Activated gamma-delta T cell treated with Interleukin-2 at 50 U/mL for 16 hours (primary cell): ENCODE data around the gene SOX9.

Experiments used
- DNase-seq: peaks from one replicate; pipeline ENCODE4 v3.0.0-alpha.2; 2020

The SOX9 gene

GRCh38 chr17:72120642-72121163 lies at the start of gene SOX9:
Gene SOX9 (plus strand): TSS chr17:72121020. CDS start chr17:72121392, 372 bp downstream.
- no peak for DNase-seq

DNA sequence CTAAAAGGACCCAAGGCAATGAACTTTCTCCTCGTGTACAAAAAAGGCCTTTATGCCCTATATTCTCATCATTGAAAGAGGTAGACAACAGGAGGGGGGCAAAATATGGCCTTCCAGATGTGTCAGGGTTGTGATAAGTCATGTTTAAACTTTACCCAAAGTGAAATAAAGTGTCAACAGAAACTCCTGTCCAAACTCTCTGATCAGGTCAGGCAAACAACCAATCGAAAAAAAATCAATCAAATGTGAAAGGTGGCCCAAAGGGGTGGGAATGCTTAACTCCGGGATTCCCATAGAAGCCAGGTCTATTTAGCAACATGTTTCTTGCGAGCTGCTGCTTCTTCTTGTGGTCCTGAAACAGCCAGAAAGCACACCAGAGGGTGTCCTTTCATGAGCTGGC lies 49.5 kb upstream of the SOX9 start:
- DNase-seq: no peak

GRCh38 chr17:72075995-72076677 lies 44.7 kb upstream of the SOX9 start:
- DNase-seq: no peak

DNA sequence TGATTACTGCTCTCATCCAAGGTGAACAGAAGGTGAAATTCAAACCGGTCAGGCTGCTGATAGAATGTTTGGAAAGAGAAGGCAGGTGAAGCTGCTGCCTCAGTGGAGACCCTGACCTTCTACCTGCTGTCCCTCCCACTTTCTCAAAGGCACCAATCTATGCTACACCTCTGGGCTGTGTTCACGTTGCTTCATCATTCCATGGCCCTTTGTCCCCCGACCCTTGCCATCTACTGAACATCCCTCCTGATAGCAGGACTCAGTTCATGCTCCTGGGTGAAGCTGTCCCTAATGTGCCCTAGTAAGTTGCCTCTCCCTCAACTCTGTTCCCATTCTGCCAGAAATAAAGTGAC lies 44.2 kb upstream of the SOX9 start:
- no peak for DNase-seq

DNA sequence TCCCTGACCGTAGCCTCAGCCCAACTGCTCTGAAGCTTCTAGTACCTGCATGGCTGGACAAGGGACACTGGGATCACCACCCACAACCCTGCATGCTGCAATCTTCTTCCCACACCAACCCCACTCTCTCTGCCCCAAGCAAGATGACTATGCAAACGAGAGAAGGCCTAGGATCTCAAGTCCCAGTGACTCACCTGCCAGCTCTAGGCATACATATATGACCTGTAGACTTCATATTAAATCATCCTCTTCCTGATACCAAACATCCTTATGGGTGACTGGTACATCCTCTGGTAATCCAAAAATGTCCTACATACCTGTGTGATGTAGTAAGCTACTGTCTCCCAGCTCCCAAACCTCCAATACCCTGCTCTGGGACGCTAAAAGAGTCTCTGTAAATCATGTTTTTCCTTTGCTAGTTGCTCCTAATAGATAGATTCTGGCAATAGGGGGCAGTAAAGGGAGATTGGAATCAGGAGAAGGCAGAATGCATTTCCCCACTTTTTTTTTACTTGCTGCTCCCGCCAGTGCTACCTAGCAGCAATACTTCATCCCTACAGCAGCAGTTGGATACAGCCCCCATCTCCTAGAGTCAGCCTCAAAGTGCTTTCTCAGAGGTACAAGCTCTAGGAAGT lies 43.4 kb upstream of the SOX9 start:
- no peak for DNase-seq

GRCh38 chr17:72079700-72080099 lies 41.1 kb upstream of the SOX9 start:
- no peak for DNase-seq

DNA sequence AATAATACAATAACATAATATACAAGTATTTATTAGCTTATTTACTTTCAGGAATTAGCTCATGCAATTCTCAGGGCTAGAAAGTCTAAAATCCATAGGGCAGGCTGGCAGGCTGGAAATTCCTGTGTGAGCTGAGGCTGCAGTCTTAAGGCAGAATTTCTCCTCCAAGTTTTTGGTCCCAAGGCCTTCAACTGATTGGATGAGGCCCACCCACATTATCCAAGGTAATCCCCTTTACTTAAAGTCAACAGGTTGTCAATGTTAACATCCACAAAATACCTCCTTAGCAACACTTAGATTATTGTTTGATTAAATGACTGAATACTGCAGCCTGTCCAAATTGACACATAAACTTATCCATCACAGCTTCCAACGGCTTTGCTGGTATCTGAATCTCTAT lies 32.9 kb upstream of the SOX9 start:
- no peak for DNase-seq

GRCh38 chr17:72089453-72089987 lies 31.3 kb upstream of the SOX9 start:
- no peak for DNase-seq

DNA sequence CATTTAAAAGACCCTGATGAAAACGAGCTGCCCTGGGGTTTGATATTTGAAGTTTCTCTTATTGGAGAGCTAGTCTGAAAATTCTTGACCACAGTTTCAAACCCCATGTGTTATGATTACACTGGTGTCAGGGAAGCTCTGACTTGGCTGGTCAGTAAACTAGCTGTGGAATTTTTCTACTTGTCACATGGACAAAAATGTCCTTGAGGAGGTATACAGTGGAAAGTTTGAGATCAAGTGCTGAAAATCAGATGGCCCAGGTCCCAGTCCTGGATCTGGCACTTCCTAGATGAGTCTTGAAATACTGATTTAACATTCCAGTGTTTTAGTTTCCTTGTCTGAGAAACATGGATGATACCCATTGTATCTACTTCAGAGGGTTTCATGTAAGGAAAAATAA lies 30.7 kb upstream of the SOX9 start:
- no peak for DNase-seq

DNA sequence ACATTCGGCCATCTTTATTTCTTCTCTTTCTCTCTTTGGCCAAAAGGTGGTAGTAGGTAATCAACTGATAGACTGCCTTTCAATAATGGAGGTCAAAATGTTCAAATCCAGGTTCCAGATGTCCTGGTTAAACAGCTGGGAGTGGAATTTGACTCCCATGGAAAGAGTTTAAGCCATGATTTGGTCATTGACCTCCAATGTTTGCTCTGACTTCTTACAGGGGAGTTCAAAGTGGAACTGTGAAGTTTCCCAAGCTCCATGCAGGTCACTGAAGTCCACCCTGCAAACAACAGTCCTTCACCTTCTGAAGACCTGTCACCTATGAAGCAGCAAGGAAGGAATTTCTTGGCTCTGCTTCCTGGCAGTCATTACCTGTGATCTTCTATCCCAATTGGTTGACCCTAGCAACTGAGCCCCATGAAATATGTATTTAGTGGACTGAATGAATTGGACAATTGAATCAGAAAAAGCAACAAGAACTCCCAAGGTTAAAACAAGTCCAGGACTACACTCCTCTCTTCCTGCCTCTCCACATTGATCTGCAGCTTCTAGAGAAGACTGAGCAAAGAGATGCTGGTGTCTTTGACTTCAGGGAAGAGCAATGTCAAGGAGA lies 28.0 kb upstream of the SOX9 start:
- DNase-seq: no peak

- no peak for DNase-seq
These were observed 27.1 kb upstream of the SOX9 start for GRCh38 chr17:72093707-72094106.

- no peak for DNase-seq
These were observed 25.5 kb upstream of the SOX9 start for GRCh38 chr17:72095316-72095715.

DNA sequence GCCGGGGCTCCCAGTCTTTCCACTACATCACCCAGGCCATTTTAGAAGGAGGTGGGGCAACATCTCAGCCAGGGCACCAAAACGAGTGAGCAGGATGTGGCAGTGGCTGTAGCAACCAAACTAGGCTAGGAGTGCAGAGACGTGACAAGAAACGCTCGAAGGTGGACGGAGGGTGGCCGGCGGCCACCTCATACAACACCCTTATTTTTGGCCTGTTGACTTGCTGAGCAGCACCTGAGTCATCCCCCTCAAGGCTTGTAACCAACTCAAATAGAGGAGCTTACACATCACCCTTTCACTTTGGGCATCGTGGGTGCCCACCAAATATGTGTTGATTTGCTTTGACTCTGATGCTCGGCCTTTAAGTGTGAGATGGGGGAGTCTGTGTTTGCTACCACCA lies 23.7 kb upstream of the SOX9 start:
- no peak for DNase-seq

- DNase-seq: no peak
These were observed 20.9 kb upstream of the SOX9 start for GRCh38 chr17:72099919-72100318.

DNA sequence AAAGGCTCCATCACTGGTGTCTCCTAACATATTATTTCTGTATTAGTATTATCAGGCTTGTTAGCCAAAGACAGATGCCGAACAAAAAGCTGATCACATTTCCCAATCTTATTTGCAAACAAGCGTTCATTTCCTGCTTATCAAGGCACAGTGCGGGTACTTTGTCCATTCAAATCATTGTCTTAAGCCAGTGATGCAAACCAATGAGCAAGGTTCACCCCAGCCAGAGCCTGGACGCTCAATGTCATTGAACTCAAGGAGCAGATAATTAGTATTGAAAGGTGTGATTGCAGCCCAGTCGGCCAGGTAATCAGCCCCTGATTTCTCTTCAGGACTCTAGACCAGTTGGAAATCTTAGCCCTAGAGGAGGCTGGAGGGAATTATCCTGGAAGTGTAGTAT lies 20.4 kb upstream of the SOX9 start:
- no peak for DNase-seq

DNA sequence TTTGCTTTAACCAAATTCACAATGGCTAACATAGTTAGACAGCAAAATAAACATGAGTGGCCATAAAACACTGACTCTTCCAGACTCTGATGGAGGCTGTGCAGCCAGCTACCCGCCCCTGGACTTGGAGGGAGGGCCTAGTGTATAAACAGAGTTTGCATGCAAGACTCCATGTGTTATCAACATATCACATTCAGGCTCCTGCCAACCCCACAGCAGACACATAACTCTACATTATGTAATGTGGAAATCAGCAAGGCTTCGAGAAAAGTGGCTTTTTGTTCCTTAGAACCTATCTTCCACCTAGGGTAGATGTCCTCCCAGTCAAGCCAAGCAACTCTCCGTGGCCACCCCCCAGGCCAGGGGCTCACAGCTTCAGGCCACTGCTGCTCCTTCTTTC lies 19.3 kb upstream of the SOX9 start:
- no peak for DNase-seq

GRCh38 chr17:72102366-72102765 lies 18.5 kb upstream of the SOX9 start:
- DNase-seq: no peak

DNA sequence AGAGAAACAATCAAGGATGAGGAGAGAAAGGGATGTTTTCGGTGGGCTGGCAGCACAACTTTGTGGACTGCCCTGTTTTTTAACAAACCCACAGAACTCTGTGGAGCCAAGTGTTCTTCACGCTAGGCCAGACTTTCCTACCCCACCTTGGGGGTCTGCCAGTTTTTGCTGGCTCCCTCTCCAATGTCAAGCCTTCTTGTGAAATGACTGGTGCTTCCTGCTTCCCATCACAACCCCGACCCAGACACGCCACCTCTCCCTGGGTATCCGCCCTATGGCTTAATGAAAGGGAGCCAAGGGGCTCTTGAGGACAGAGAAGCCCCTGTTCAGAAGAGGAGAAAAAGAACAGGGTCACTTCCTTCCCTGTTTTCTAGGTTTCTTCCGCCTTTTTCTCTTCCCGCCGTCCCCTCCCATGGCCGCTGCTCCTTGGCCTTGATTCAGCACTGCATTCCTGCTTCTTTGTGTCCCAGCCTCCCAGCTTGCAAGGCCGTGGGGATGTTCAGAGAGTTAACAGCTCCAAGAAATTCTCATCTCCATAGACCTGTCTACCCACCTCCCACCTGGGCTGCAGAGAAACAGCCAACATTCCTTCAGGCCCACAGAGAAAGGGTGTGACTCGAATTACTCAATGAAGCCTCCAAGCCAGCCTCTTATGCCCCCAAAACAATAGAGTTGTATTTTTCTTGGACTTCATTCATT lies 16.5 kb upstream of the SOX9 start:
- DNase-seq: no peak

DNA sequence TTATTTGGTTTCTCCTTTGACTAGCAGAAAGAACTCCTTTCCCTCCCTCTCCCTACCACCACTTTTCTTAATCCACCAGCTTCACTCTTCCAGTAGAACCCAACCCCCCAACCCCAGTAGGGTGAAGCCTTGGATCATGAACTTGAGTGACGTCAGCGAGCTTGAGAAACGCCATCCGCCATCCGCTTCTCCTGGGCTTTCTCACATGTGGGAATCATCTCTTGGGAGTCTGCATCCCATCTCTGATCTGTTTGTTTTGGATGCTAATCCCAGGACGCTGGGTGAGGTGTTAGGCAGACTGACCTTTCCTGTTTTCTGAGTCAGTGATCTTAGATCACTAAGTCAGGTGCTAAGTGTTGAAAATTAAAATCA lies 16.0 kb upstream of the SOX9 start:
- no peak for DNase-seq

DNA sequence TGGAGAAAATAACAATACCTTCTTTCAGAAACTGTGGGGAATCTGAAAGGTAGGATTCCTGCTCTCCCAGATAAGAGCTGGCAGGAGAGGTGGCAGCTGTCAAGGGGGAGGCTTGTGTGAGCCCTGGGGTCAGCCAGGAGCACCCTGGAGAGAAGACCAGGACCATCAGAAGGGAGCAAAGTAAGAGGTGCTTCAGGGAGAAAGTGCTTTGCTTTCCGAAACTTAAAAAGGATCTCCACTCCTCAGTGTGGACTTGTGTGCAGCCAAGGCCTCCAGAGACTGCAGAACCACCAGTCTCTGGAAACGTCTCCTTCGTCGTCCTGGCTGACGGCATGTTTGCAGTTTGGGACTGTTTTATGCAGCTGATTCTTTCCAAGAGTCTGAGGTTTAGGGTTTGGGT lies 13.7 kb upstream of the SOX9 start:
- no peak for DNase-seq

DNA sequence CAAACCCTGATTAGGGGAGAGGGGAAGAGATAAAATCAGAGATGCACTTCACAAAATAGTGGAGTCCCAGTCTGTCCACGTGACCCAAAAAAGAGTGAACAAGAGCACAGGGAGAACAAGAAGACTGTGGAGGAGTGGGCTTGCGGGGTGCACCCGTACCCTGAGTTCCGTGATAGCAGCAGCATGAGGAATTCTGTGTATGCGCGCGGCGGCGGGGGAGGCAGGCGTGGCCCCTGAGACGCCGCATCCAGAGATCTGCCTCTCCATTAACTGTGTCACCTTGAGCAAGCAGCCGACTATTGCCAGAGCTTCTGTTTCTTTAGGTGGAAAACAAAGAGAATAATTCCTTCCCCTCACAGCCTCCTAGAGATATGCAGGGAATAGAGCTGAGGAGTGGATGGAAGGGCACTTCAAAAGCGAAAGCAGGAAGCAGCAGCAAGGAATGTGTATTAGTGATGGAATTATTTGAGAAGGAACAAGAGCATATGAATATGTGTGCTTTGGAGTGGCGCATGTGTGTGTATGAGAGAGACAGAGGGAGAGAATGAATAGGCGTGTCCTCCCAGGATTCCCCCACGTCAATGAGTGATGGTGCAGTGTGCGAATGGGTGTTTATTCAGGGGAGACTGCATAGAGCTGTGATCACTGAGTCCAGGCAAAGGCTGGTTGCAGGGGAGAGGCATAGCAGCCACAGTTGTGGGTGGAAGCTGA lies 10.4 kb upstream of the SOX9 start:
- DNase-seq: no peak

- no peak for DNase-seq
These were observed 9.9 kb upstream of the SOX9 start for GRCh38 chr17:72110942-72111318.

GRCh38 chr17:72111336-72111923 lies 9.4 kb upstream of the SOX9 start:
- DNase-seq: no peak
